MM.1S (cell line): ENCODE measurements around the gene SPINK9.

Source experiments
- DNase-seq: peaks from one replicate; pipeline ENCODE4 v3.0.0-alpha.2; 2015
- H2AFZ ChIP-seq: fragments of 300-600 bp; sonication (generic); 2 replicates; pipeline ENCODE4 v1.6.0; 2016; ENCODE audit warnings: antibody characterized with exemption, low read length
- H3F3A ChIP-seq: fragments of 300-600 bp; sonication (generic); 2 replicates; pipeline ENCODE4 v1.6.1; 2016; ENCODE audit warnings: mild to moderate bottlenecking, antibody characterized with exemption, low read length, moderate library complexity, mixed read lengths; ENCODE audit not compliant: insufficient read depth
- H3K27ac ChIP-seq: fragments of 300-600 bp; sonication (generic); 2 replicates; pipeline ENCODE4 v1.5.1; 2016; ENCODE audit warnings: mild to moderate bottlenecking, low read length
- H3K27me3 ChIP-seq: fragments of 300-600 bp; sonication (generic); replicated peaks from 2 replicates; pipeline ENCODE4 v1.6.0; 2016; ENCODE audit warnings: low read length; ENCODE audit not compliant: insufficient read depth
- H3K36me3 ChIP-seq: fragments of 300-600 bp; sonication (generic); replicated peaks from 2 replicates; pipeline ENCODE4 v1.6.1; 2016; ENCODE audit warnings: mild to moderate bottlenecking, low read length, mixed read lengths; ENCODE audit not compliant: insufficient read depth
- H3K4me1 ChIP-seq: fragments of 300-600 bp; sonication (generic); 2 replicates; pipeline ENCODE4 v1.6.1; 2016; ENCODE audit warnings: low read length, mixed read lengths
- H3K4me2 ChIP-seq: fragments of 300-600 bp; sonication (generic); 2 replicates; pipeline ENCODE4 v1.6.0; 2016; ENCODE audit warnings: low read depth, low read length
- H3K4me3 ChIP-seq: fragments of 300-600 bp; sonication (generic); 2 replicates; pipeline ENCODE4 v1.5.1; 2016; ENCODE audit warnings: low read length, mixed read lengths
- H3K79me2 ChIP-seq: fragments of 300-600 bp; sonication (generic); 2 replicates; pipeline ENCODE4 v1.6.1; 2016; ENCODE audit warnings: mixed run types, low read length, mixed read lengths
- H3K9ac ChIP-seq: fragments of 300-600 bp; sonication (generic); 2 replicates; pipeline ENCODE4 v1.6.1; 2016; ENCODE audit warnings: low read length, mixed read lengths
- H3K9me2 ChIP-seq: fragments of 300-600 bp; sonication (generic); replicated peaks from 2 replicates; pipeline ENCODE4 v1.6.1; 2016; ENCODE audit warnings: mild to moderate bottlenecking, low read length, mixed read lengths; ENCODE audit not compliant: insufficient read depth
- H3K9me3 ChIP-seq: fragments of 300-600 bp; sonication (generic); replicated peaks from 2 replicates; pipeline ENCODE4 v1.6.1; 2016; ENCODE audit warnings: mild to moderate bottlenecking, low read length, mixed read lengths; ENCODE audit not compliant: insufficient read depth
- H4K20me1 ChIP-seq: fragments of 300-600 bp; sonication (generic); 2 replicates; pipeline ENCODE4 v1.6.1; 2016; ENCODE audit warnings: mild to moderate bottlenecking, low read length, moderate library complexity, mixed read lengths; ENCODE audit not compliant: insufficient read depth
- EZH2 ChIP-seq: fragments of 300-600 bp; sonication (generic); optimal IDR thresholded peaks from 2 replicates; pipeline ENCODE3; 2017; ENCODE audit warnings: low read depth, mild to moderate bottlenecking, antibody characterized with exemption, low read length, mixed read lengths
- EZH2phosphoT487 ChIP-seq: fragments of 300-600 bp; sonication (generic); IDR thresholded peaks from 2 replicates; pipeline ENCODE4 v1.6.1; 2018; ENCODE audit warnings: antibody characterized with exemption, low read length
- TF ChIP-seq, protein P1 (sequence below): fragments of 300-600 bp; sonication (generic); IDR thresholded peaks from 2 replicates; pipeline ENCODE4 v1.5.1; 2016; ENCODE audit warnings: antibody characterized with exemption, low read length, mixed read lengths

SPINK9 gene

DNA sequence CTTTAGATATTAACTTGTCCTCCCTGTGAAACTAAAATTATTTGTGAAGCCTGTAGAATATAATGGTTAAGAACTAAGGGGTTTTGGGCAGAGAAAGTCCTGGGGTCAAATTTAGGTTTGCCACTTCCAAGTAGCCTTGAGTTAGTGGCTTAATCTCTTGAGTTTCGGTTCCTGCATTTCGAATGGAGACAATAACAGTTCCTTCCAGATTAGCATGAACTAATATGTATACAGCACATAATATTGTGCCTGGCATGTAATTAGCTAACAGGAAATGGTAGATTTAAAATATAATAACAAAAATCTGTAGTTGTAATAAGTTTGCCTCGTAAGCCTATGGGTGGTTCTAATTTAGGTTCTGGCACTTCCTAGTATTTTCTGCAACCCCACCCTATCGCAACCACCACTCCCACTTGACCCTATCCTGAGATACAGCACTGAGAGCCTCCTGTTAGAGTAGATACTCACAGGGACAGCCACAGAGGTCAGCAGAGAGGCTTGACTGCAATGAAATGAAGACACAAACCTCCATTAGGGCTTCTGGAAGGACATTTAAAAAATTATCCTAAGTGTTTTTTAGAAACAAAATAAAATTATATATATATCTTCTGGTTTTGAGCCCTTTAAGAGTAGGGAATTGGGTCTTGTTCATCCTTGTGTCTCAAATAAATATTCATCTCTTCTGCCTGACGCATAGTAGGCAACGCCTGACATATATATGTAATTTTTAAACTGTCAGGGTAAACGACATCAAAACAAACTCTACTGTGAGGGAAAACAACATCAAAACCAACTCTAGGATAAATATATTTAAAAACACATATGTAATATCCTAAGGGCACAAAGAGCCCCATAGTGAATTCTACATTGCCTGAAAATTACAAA is 8.5 kb downstream of the SPINK9 start:
- no peak overlapping the region for H3K4me2 ChIP-seq

DNA sequence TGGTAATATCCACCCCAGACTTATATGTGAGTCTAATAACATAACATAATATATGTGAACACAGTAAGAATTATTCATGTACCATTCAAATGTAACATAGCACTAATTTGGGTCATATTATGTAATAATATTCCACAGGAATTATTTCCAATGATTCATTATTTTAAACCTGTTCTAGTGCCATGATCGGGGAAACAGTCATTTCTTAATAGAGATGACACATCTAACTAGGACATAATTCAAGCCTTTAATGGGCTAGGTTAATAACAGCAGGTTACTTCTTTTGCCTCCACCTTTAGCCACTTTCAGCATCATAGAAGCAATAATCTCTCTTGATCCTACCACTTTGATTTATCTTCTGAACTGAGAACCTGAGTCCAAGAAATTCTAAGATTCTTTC is 12.3 kb downstream of the SPINK9 start:
- no peaks in the 10 kb centered on the region for H3K4me1 ChIP-seq
- H3K9me2 ChIP-seq, result no peaks in the 10 kb centered on the region
- no peaks in the 10 kb centered on the region for H3K36me3 ChIP-seq
- no peaks in the 10 kb centered on the region for H3K9me3 ChIP-seq
- no peaks in the 10 kb centered on the region for H3K27me3 ChIP-seq
- no peak overlapping the region for H3K4me3 ChIP-seq
- no peak overlapping the region for H2AFZ ChIP-seq
- H3F3A ChIP-seq, result no peaks in the 10 kb centered on the region
- H3K27ac ChIP-seq, result no peak overlapping the region
- no peaks in the 10 kb centered on the region for H4K20me1 ChIP-seq
- DNase-seq, result no peak
- H3K4me2 ChIP-seq, result no peak overlapping the region
- TF ChIP-seq, protein P1, sequence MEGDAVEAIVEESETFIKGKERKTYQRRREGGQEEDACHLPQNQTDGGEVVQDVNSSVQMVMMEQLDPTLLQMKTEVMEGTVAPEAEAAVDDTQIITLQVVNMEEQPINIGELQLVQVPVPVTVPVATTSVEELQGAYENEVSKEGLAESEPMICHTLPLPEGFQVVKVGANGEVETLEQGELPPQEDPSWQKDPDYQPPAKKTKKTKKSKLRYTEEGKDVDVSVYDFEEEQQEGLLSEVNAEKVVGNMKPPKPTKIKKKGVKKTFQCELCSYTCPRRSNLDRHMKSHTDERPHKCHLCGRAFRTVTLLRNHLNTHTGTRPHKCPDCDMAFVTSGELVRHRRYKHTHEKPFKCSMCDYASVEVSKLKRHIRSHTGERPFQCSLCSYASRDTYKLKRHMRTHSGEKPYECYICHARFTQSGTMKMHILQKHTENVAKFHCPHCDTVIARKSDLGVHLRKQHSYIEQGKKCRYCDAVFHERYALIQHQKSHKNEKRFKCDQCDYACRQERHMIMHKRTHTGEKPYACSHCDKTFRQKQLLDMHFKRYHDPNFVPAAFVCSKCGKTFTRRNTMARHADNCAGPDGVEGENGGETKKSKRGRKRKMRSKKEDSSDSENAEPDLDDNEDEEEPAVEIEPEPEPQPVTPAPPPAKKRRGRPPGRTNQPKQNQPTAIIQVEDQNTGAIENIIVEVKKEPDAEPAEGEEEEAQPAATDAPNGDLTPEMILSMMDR, result no peak
- TF ChIP-seq EZH2, result no peak
- no peak for TF ChIP-seq EZH2phosphoT487
- H3K79me2 ChIP-seq, result no peaks in the 10 kb centered on the region
- no peak overlapping the region for H3K9ac ChIP-seq

More for the DNA sequence above, 8.5 kb downstream of the SPINK9 start:
- TF ChIP-seq, protein P1, result no peak
- TF ChIP-seq EZH2phosphoT487, result no peak
- no peak for TF ChIP-seq EZH2
- no peaks in the 10 kb centered on the region for H3K79me2 ChIP-seq
- no peak overlapping the region for H3K4me3 ChIP-seq
- H3K9me3 ChIP-seq, result no peaks in the 10 kb centered on the region
- H3K4me1 ChIP-seq, result no peaks in the 10 kb centered on the region
- H3K36me3 ChIP-seq, result no peaks in the 10 kb centered on the region
- H3K9ac ChIP-seq, result no peak overlapping the region
- no peaks in the 10 kb centered on the region for H3K27me3 ChIP-seq
- no peaks in the 10 kb centered on the region for H4K20me1 ChIP-seq
- no peaks in the 10 kb centered on the region for H3F3A ChIP-seq
- no peak overlapping the region for H3K27ac ChIP-seq
- no peak overlapping the region for H2AFZ ChIP-seq
- H3K9me2 ChIP-seq, result no peaks in the 10 kb centered on the region
- DNase-seq, result no peak

DNA sequence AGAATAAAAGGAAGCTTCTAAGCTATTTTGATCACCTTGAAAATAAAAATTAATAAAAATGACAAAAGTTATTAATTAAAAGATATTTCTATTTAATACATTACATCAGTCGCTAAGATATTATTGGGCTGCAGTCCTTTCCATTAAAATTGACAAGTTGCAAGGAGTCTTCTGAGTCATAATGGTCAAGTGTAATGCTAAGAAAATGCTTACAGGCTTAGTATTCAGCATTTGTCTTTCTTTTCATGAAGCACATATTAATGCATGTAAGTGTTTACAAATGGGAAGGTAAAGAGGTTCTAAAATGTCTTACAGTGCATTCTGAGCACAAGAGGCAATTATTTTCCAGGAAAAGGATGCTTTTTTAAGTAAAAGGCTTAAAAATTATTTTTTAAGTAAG is 17.3 kb downstream of the SPINK9 start:
- Histone ChIP-seq H3K9ac (no peak overlapping the region), H3K79me2 (no peaks in the 10 kb centered on the region), H3K36me3 (no peaks in the 10 kb centered on the region), H3K27me3 (no peaks in the 10 kb centered on the region), H3K9me2 (no peaks in the 10 kb centered on the region), H3K4me3 (no peak overlapping the region), H3K27ac (no peak overlapping the region), H3F3A (no peaks in the 10 kb centered on the region), H3K4me1 (peaks cover 8% of the 10 kb centered on the region; the same call in 1 of the 2 replicates), H2AFZ (no peak overlapping the region), H4K20me1 (no peaks in the 10 kb centered on the region), H3K4me2 (no peak overlapping the region), H3K9me3 (no peaks in the 10 kb centered on the region)
- no peak for TF ChIP-seq EZH2
- TF ChIP-seq, protein P1, result no peak
- no peak for TF ChIP-seq EZH2phosphoT487
- DNase-seq, result no peak
